B cell (primary cell): ENCODE results near the gene CDC37. TPM values are rescaled to one million over a fixed set of nuclear protein-coding genes. Genes with fewer than 3 reads are reported as not detected.
A peak's percentile ranks its signal among the peaks of the same experiment; 100 is the strongest.
"Not testable (repeated sequence)": the region's sequence is repeated elsewhere in the genome, so short reads cannot be mapped to it uniquely, and the experiment has no call there.

Experiments
- ATAC-seq: fragments of 200-7000 bp; cut with Tn5 transposase; one replicate; pipeline ENCODE4 v1.10.0; 2021; ENCODE audit warnings: low read depth, mild to moderate bottlenecking, moderate number of reproducible peaks, moderate library complexity
- CTCF ChIA-PET: fragments of 350-600 bp; sonication (Branson Sonifier 250); formaldehyde crosslinking; loops from one replicate; lab custom pipeline; 2021; ENCODE audit warnings: antibody characterized with exemption, inconsistent platforms; lab: Charles Lee
- POLR2A ChIA-PET: fragments of 350-600 bp; sonication (Branson Sonifier 250); formaldehyde crosslinking; loops from one replicate; lab custom pipeline; 2021; ENCODE audit warnings: antibody characterized with exemption; lab: Charles Lee
- DNase-seq: peaks from one replicate; pipeline ENCODE4 v3.0.0; 2013
- H2AFZ ChIP-seq: 2 replicates; pipeline ENCODE4 v1.6.1; 2012; ENCODE audit warnings: mild to moderate bottlenecking, low read depth, low read length; ENCODE audit not compliant: insufficient read depth, poor library complexity, severe bottlenecking
- H3K27ac ChIP-seq, 2 donors: 1 replicate in 1 of 2; 2 replicates in 1 of 2; pipeline ENCODE4 v1.5.1; 2012 to 2013; ENCODE audit warnings: low read length in 2 of 2, mild to moderate bottlenecking in 2 of 2, moderate library complexity in 1 of 2
- H3K27me3 ChIP-seq, 4 experiments: fragments of 200-600 bp in 1 of 4; sonication (generic) in 1 of 4; replicated peaks in 1 of 4; 1 replicate in 2 of 4; 2 replicates in 2 of 4; pipeline versions ENCODE4 v1.6.1 to v1.7.0; 2013 to 2016; ENCODE audit warnings: low read length in 3 of 4, mild to moderate bottlenecking in 2 of 4, mixed read lengths in 1 of 4, moderate library complexity in 1 of 4; ENCODE audit not compliant: insufficient read depth in 4 of 4, control insufficient read depth in 3 of 4; ENCODE audit errors: control extremely low read depth in 1 of 4
- H3K36me3 ChIP-seq, 2 experiments: replicated peaks in 1 of 2; 1 replicate in 1 of 2; 2 replicates in 1 of 2; pipeline versions ENCODE4 v1.6.1 to v1.7.1; 2013; ENCODE audit warnings: low read length in 1 of 2; ENCODE audit not compliant: insufficient read depth in 2 of 2, control insufficient read depth in 1 of 2; ENCODE audit errors: control extremely low read depth in 1 of 2, extremely low read depth in 1 of 2
- H3K4me1 ChIP-seq, 2 donors: fragments of 200-600 bp in 1 of 2; sonication (generic) in 1 of 2; 1 replicate in 1 of 2; 2 replicates in 1 of 2; pipeline versions ENCODE4 v1.5.1 to v1.6.1; 2013 to 2017; ENCODE audit warnings: low read length in 2 of 2; ENCODE audit not compliant: control insufficient read depth in 2 of 2, insufficient read depth in 2 of 2
- H3K4me2 ChIP-seq: replicated peaks from 2 replicates; pipeline ENCODE3; 2012; ENCODE audit warnings: mild to moderate bottlenecking, low read depth, low read length; ENCODE audit not compliant: poor library complexity, severe bottlenecking
- H3K4me3 ChIP-seq, 5 experiments: fragments of 200-600 bp in 1 of 5; sonication (generic) in 1 of 5; 1 replicate in 3 of 5; 2 replicates in 2 of 5; pipeline versions ENCODE4 v1.5.1 to v1.7.0; 2011 to 2016; ENCODE audit warnings: low read length in 4 of 5, mild to moderate bottlenecking in 4 of 5, low read depth in 2 of 5, control low read depth in 1 of 5, moderate library complexity in 1 of 5; ENCODE audit not compliant: insufficient read depth in 1 of 5; ENCODE audit errors: control extremely low read depth in 1 of 5, extremely low read depth in 1 of 5
- H3K79me2 ChIP-seq: fragments of 200-600 bp; sonication (generic); one replicate; pipeline ENCODE4 v1.6.0; 2016; ENCODE audit warnings: low read length; ENCODE audit not compliant: control insufficient read depth, insufficient read depth
- H3K9ac ChIP-seq: fragments of 200-600 bp; sonication (generic); 2 replicates; pipeline ENCODE4 v1.6.1; 2017; ENCODE audit warnings: mild to moderate bottlenecking, low read length, moderate library complexity
- H3K9me3 ChIP-seq, 3 donors: one replicate each; pipeline versions ENCODE4 v1.6.1 to v1.7.1; 2013; ENCODE audit warnings: low read length in 2 of 3; ENCODE audit not compliant: control insufficient read depth in 2 of 3, insufficient read depth in 1 of 3; ENCODE audit errors: control extremely low read depth in 1 of 3
- H4K20me1 ChIP-seq: 2 replicates; pipeline ENCODE4 v1.6.0; 2012; ENCODE audit warnings: mild to moderate bottlenecking, low read length; ENCODE audit not compliant: insufficient read depth, control insufficient read depth, poor library complexity, severe bottlenecking
- H3K27ac Mint-ChIP-seq: one replicate; pipeline ENCODE4 v1.8.0; 2021; ENCODE audit warnings: mixed read lengths
- H3K27me3 Mint-ChIP-seq: one replicate; pipeline ENCODE4 v1.8.0; 2021; ENCODE audit warnings: mixed read lengths
- H3K4me1 Mint-ChIP-seq: one replicate; pipeline ENCODE4 v1.8.0; 2021; ENCODE audit warnings: mixed read lengths
- H3K4me3 Mint-ChIP-seq: one replicate; pipeline ENCODE4 v1.8.0; 2021; ENCODE audit warnings: mixed read lengths
- H3K9me3 Mint-ChIP-seq: one replicate; pipeline ENCODE4 v1.8.0; 2022; ENCODE audit warnings: mixed read lengths; ENCODE audit not compliant: insufficient read depth
- CTCF ChIP-seq: fragments of 200-600 bp; IDR thresholded peaks from one replicate; pipeline ENCODE4 v1.8.0; 2022; ENCODE audit warnings: antibody characterized with exemption, mild to moderate bottlenecking
- EZH2 ChIP-seq: IDR thresholded peaks from 2 replicates; pipeline ENCODE4 v1.6.1; 2012; ENCODE audit warnings: borderline replicate concordance, low read depth, mild to moderate bottlenecking, moderate library complexity, low read length; ENCODE audit not compliant: insufficient read depth, poor library complexity, severe bottlenecking
- WGBS: methylation state at CpG from one replicate; pipeline ENCODE4 v1.1.5; 2013; ENCODE audit warnings: missing lambda C conversion rate; ENCODE audit not compliant: insufficient coverage; 5-methylcytosine and 5-hydroxymethylcytosine counted together
- intact Hi-C: fragments of 100-400 bp; cut with micrococcal nuclease; formaldehyde crosslinking; loops from one replicate; pipeline ENCODE4 v1.10.0; 2022
- polyA plus RNA-seq: library from polyadenylated mRNA; depleted of rRNA; stranded (reverse); fragments of >200 nt; gene quantifications from 2 replicates; pipeline ENCODE4 v1.2.3, GENCODE V29; 2012
- total RNA-seq, 2 donors: library from RNA; stranded (reverse); fragments of 120-200 nt in 1 of 2; gene quantifications; 1 replicate in 1 of 2; 2 replicates in 1 of 2; pipeline versions ENCODE4 v1.2.3 to v1.2.4, GENCODE V29; 2013 to 2022

Gene CDC37
- total and polyA plus RNA-seq, 2 donors (not counting 1 experiment from before 2014, with no cell fraction given), result 193 to 408 TPM

GRCh38 chr19:10412257-10412977, 9.1 kb upstream of the CDC37 start:
- peaks cover 0 to 7% (median 2%) of the 10 kb centered on the region in 4 experiments for H3K27me3 ChIP-seq
- peak; percentile 73 for DNase-seq
- CTCF ChIA-PET, result interaction anchor here (0.7 to 18.8 kb wide), 11 partner anchors 6 to 153 kb away, joined by 3 to 282 read pairs (median 13); partner anchors contain the start of genes CDC37, ICAM5 and PDE4A
- Mint-ChIP-seq H3K4me3 (peak overlapping the region; percentile 74), H3K27ac (peak overlapping the region; percentile 70), H3K4me1 (peaks cover 67% of the 10 kb centered on the region), H3K9me3 (no peaks in the 10 kb centered on the region), H3K27me3 (peaks cover 4% of the 10 kb centered on the region)
- peak overlapping the region; percentile 57 to 78 for H3K27ac ChIP-seq
- H2AFZ ChIP-seq, result peak overlapping the region; percentile 14
- peak overlapping the region; percentile 65 for H3K4me2 ChIP-seq
- peaks cover 0 to 19% (median 0%) of the 10 kb centered on the region in 3 donors for H3K9me3 ChIP-seq
- H3K9ac ChIP-seq, result peak overlapping the region; percentile 36
- POLR2A ChIA-PET, result interaction anchor here (0.7 to 1.8 kb wide), 7 partner anchors 9 to 162 kb away, joined by 3 to 8 read pairs (median 3); partner anchors contain the start of genes CDC37 and ICAM1
- no peak for TF ChIP-seq EZH2
- no peak for TF ChIP-seq CTCF
- peak; percentile 18 for ATAC-seq
- H3K79me2 ChIP-seq, result no peaks in the 10 kb centered on the region
- intact Hi-C loops, result loop anchor here (1.0 kb wide), 1 partner anchor 9 kb away; the partner anchor contains the start of gene CDC37
- H3K4me1 ChIP-seq, result peaks cover 66 to 83% of the 10 kb centered on the region in 2 donors
- 48% methylated on average over 9 of the region's 13 CpGs for WGBS
- H4K20me1 ChIP-seq, result no peaks in the 10 kb centered on the region
- H3K36me3 ChIP-seq, result no peaks in the 10 kb centered on the region
- peak overlapping the region in 2 of 5 experiments; percentile 15 to 28 for H3K4me3 ChIP-seq

- Mint-ChIP-seq H3K27ac (peak overlapping the region; percentile 75), H3K4me1 (peaks cover 66% of the 10 kb centered on the region), H3K4me3 (peak overlapping the region; percentile 26)
- H2AFZ ChIP-seq, DNase-seq, H3K27me3 Mint-ChIP-seq, H4K20me1 ChIP-seq, H3K79me2 ChIP-seq, H3K27ac ChIP-seq, ATAC-seq, H3K36me3 ChIP-seq, H3K9me3 Mint-ChIP-seq, H3K27me3 ChIP-seq, H3K4me3 ChIP-seq, H3K9ac ChIP-seq, intact Hi-C loops, H3K9me3 ChIP-seq: not testable (repeated sequence)
- ChIA-PET POLR2A (interaction anchor here (0.7 to 2.5 kb wide), 5 partner anchors 10 to 141 kb away, joined by 3 to 11 read pairs (median 3); partner anchors contain the start of gene ICAM1), CTCF (interaction anchor here (0.6 to 9.3 kb wide), 10 partner anchors 10 to 233 kb away, joined by 3 to 115 read pairs (median 4); partner anchors contain the start of gene PDE4A)
- WGBS, result 88% methylated on average over 2 of the region's 5 CpGs
- Histone ChIP-seq H3K4me1 (peaks cover 62 to 83% of the 10 kb centered on the region in 2 donors), H3K4me2 (peak overlapping the region; percentile 2)
Measured at GRCh38 chr19:10411224-10411623, 7.9 kb upstream of the CDC37 start.
